Breast epithelium (tissue), 3 donors: Measurements from ENCODE around the gene BST1.

ENCODE experiments used
- POLR2A ChIP-seq: fragments of 450-650 bp; IDR thresholded peaks from one replicate; pipeline ENCODE4 v1.6.1; 2016; ENCODE audit warnings: antibody characterized with exemption, mild to moderate bottlenecking, moderate library complexity
- TF ChIP-seq, protein P1 (sequence below), 3 donors: fragments of 450-650 bp; IDR thresholded peaks; one replicate each; pipeline ENCODE4 v1.5.1; 2016 to 2017; ENCODE audit warnings: antibody characterized with exemption in 3 of 3, mild to moderate bottlenecking in 3 of 3, moderate library complexity in 3 of 3

DNA sequence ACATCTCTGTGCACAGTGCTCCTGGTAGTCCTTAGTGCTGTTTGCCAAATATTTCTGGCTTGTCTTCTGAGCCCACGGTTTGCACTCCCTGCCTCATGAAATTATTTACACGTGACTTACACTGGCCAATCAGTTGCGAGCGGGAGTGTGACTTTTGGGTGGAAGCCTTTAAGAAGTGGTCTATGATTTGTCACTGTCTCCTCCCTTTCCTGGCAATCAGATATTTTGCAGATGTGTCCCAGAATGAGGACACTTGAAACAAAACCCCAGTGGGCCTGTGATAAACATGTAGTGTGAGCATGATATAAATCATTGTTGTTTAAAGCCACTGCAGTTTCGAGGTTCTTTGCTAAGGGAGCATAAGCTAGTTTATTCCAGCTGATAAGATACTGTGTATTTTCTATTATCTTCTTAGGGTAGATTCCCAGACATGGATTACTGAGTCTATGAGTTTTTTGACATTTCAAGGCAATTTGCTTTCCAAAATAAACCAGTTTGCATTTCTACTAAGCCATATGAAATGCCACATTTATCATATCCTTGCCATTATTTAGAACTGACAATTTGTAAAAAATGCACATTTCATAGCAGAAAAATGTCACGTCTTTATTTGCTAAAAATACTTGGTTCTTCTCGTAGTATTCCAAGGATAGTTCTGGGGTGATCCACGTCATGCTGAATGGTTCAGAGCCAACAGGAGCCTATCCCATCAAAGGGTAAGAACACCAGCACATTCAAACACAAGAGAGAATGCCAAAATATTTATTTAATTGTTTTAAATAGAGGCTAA, 12.0 kb downstream of the BST1 start:
- no peak for TF ChIP-seq POLR2A
- TF ChIP-seq, protein P1, sequence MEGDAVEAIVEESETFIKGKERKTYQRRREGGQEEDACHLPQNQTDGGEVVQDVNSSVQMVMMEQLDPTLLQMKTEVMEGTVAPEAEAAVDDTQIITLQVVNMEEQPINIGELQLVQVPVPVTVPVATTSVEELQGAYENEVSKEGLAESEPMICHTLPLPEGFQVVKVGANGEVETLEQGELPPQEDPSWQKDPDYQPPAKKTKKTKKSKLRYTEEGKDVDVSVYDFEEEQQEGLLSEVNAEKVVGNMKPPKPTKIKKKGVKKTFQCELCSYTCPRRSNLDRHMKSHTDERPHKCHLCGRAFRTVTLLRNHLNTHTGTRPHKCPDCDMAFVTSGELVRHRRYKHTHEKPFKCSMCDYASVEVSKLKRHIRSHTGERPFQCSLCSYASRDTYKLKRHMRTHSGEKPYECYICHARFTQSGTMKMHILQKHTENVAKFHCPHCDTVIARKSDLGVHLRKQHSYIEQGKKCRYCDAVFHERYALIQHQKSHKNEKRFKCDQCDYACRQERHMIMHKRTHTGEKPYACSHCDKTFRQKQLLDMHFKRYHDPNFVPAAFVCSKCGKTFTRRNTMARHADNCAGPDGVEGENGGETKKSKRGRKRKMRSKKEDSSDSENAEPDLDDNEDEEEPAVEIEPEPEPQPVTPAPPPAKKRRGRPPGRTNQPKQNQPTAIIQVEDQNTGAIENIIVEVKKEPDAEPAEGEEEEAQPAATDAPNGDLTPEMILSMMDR (IDR thresholded peaks at IDR 0.05), result no peak
